Measurements from ENCODE around the gene ARHGEF17.

- TF ChIP-seq, protein P1, sequence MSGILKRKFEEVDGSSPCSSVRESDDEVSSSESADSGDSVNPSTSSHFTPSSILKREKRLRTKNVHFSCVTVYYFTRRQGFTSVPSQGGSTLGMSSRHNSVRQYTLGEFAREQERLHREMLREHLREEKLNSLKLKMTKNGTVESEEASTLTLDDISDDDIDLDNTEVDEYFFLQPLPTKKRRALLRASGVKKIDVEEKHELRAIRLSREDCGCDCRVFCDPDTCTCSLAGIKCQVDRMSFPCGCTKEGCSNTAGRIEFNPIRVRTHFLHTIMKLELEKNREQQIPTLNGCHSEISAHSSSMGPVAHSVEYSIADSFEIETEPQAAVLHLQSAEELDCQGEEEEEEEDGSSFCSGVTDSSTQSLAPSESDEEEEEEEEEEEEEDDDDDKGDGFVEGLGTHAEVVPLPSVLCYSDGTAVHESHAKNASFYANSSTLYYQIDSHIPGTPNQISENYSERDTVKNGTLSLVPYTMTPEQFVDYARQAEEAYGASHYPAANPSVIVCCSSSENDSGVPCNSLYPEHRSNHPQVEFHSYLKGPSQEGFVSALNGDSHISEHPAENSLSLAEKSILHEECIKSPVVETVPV (CRISPR knock-in tag; IDR thresholded peaks at IDR 0.05) = no peak
- no peak for TF ChIP-seq CREB5 (CRISPR knock-in tag; IDR thresholded peaks at IDR 0.05; ENCODE audit: low read depth)
- TF ChIP-seq ARNTL (CRISPR knock-in tag; IDR thresholded peaks at IDR 0.05; ENCODE audit: borderline replicate concordance, low read depth) = no peak
Observed at GRCh38 chr11:73334384-73335203, 26.5 kb downstream of the ARHGEF17 start.

Measured in SK-N-SH treated with all-trans-retinoic acid at 6 μM for 48 hours (cell line).